ENCODE data around the gene ARHGDIB. TPM values are rescaled to one million over a fixed set of nuclear protein-coding genes. Genes with fewer than 3 reads are reported as not detected.

The ARHGDIB gene
- total RNA-seq, 1 donor, result 759 TPM

GRCh38 chr12:14957551-14958168, 3.7 kb downstream of the ARHGDIB start:
- DNase-seq (ENCODE audit: low read depth in 2 of 3, low spot score in 2 of 3), result no peak

DNA sequence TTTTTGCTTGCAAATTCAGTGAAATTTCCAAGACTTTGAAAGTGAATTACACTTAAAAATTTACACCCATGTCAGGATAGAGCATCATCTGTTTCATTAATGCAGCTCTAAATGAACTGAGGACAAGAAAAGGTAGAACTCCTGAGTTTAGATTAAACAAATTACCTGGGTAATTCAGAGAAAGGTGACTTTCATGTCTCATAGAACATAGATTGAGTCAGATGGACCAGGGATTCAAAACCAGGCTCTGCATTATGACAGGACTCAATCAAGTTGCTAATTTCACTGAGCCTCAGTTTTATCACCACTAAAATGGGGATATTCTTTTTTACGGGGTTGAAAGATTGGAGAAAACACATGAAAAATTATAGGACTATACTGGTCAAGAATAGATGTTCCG, 4.5 kb downstream of the ARHGDIB start:
- no peak for DNase-seq (ENCODE audit: low read depth in 2 of 3, low spot score in 2 of 3)

GRCh38 chr12:14956024-14956891, 5.1 kb downstream of the ARHGDIB start:
- peak in 2 of 3 donors; percentile 50 to 66 for DNase-seq (ENCODE audit: low read depth in 2 of 3, low spot score in 2 of 3)

DNA sequence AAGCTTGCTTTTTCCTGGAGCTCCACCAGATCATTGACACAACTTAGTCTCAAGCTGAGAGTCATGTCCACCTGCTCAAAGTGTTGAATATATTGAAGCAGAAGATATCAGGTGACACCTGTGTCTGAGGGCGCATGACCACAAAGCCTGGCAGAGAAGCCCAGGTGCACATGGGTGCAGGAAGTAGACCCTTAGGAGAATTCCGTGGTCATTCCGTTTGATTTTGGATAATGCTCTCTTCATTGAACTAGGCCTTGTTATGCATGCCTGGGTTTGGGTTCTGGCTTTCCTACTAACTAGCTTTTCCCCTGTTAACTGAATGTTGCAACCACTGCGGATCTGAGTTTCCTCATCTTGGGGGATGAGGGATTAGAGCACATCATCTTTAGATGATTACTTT, 7.1 kb downstream of the ARHGDIB start:
- no peak for DNase-seq (ENCODE audit: low read depth in 2 of 3, low spot score in 2 of 3)

GRCh38 chr12:14953752-14954151, 7.6 kb downstream of the ARHGDIB start:
- no peak for DNase-seq (ENCODE audit: low read depth in 2 of 3, low spot score in 2 of 3)

GRCh38 chr12:14952299-14952921, 9.0 kb downstream of the ARHGDIB start:
- DNase-seq (ENCODE audit: low read depth in 2 of 3, low spot score in 2 of 3), result peak in 2 of 3 donors; percentile 71 to 72

GRCh38 chr12:14951851-14952250, 9.6 kb downstream of the ARHGDIB start:
- no peak for DNase-seq (ENCODE audit: low read depth in 2 of 3, low spot score in 2 of 3)

- DNase-seq (ENCODE audit: low read depth in 2 of 3, low spot score in 2 of 3), result no peak
Measured at GRCh38 chr12:14950982-14951746, 10.2 kb downstream of the ARHGDIB start.

- no peak for DNase-seq (ENCODE audit: low read depth in 2 of 3, low spot score in 2 of 3)
Measured at GRCh38 chr12:14950421-14950820, 11.0 kb downstream of the ARHGDIB start.

GRCh38 chr12:14949631-14950030, 11.8 kb downstream of the ARHGDIB start:
- DNase-seq (ENCODE audit: low read depth in 2 of 3, low spot score in 2 of 3), result no peak

GRCh38 chr12:14948672-14949071, 12.7 kb downstream of the ARHGDIB start:
- peak; percentile 45 to 95 (median 83) for DNase-seq (ENCODE audit: low read depth in 2 of 3, low spot score in 2 of 3)

GRCh38 chr12:14946861-14947260, 14.5 kb downstream of the ARHGDIB start:
- no peak for DNase-seq (ENCODE audit: low read depth in 2 of 3, low spot score in 2 of 3)

DNA sequence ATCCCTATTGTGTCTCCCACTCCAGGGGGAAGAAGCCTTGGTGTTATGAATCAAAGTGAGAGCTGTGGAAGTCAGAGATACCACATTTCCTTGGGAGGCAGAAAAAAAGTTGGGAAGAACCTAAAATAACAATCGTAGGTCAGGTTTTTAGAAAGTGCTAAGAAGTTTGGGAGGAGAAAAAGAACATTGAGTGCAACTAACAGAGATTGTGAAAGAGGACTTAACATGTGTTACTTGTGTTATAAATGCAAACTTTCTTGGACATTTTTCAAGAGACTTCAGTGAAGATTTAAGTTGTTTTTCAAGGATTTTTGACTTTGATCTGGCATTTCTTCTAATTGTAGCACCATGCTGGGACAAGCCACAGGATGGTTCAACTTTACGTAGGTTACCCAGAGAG, 15.2 kb downstream of the ARHGDIB start:
- DNase-seq (ENCODE audit: low read depth in 2 of 3, low spot score in 2 of 3), result no peak

DNA sequence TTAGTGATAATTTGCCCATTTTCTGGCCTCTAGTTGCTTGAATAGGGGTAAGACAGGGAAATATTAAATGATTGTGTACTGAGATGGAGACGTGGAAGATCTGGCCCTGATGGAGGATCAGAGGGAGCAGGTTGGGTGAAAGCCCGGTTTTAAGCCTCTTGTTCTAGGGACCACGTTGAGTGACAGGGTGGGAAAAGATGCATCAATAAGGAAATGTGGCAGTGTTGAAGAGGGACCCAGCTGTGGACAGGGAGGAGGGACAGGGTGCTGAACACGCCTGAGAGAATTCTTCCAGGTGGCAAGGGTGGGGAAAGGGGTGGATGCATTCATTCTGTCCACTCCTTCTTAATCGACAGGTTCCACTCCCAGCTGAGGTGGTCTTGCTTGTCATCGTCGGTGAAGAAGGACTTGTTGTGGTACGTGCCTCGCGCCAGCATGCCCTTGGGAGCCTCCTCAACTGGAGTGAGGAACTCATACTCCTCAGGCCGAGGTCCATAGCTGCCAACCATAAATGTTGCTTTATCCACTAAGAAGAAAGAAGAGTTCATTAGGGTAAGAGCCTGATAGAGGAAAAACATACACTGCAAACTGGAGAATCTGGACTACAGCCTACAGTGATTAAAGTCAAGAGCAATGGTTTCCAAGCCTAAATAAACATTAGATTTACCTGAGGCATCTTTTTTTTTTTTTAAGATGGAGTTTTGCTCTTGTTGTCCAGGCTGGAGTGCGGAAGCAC, 19.0 kb downstream of the ARHGDIB start:
- no peak for DNase-seq (ENCODE audit: low read depth in 2 of 3, low spot score in 2 of 3)

GRCh38 chr12:14941369-14941768, 20.0 kb downstream of the ARHGDIB start:
- DNase-seq (ENCODE audit: low read depth in 2 of 3, low spot score in 2 of 3), result no peak

DNA sequence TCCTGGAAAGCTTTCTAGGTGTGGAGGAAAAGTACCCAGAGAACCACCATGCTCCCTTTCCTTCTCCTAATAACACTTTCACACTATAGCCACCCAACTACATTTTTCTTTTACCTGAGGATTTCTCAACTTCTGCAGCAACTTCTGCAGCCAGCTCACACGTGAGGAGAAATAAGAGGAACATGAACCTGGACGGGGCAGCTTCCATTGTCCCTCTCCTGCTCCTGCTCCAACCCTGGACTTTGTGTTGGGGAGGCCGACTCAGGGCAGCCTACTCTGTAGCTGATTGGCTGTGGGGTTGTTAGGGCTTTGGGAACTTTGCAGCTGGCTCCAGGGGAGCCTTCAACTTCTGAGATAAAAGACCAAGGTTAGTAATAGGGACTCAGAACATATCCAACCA, 23.1 kb downstream of the ARHGDIB start, which contains the start of gene ERP27:
ERP27 (minus strand) TSS at position 237 of the 400 bp plus-strand sequence; CDS start at position 208, 29 bp downstream.
- no peak for DNase-seq (ENCODE audit: low read depth in 2 of 3, low spot score in 2 of 3)

DNA sequence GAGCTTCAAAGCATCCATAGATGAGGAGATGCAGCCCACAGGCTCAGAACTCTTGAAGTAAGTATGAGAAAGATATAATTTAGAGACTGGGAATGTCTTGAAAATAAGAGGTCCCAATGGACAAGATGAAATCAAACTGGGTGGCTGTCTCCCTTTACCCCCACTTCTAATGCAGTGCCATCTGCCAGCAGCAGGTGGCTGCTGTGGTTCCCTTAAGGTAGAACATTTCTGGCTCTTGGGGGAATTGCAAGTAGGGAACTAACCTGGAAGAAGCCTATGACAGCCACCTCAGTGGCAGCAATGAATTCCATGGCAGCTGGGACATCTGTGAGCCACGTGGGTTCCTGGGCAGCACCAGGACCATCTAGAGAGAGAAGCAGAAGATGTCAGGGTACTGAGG, 23.7 kb downstream of the ARHGDIB start:
- peak in 1 of 3 donors; percentile 42 for DNase-seq (ENCODE audit: low read depth in 2 of 3, low spot score in 2 of 3)

DNA sequence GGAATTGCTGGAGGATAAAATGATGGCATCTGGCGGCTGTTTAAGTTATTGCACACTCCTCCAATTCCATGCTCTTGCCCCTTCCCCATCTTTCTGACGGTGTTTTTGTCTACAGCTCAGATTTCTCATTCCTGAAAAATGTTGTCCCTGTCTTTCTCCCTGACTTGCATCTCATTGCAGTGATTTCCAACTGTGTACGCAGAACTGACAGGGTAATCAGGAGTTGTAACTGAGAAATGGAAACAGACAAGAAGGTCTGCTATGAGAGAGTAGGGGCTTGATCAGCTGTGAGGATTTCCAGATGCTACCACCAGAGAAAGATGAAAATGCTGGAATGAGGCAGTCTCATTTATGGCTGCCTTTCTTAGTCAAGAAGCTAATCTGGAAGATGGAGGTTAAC, 24.4 kb downstream of the ARHGDIB start:
- no peak for DNase-seq (ENCODE audit: low read depth in 2 of 3, low spot score in 2 of 3)

GRCh38 chr12:14936224-14936861, 25.1 kb downstream of the ARHGDIB start:
- DNase-seq (ENCODE audit: low read depth in 2 of 3, low spot score in 2 of 3), result no peak

DNA sequence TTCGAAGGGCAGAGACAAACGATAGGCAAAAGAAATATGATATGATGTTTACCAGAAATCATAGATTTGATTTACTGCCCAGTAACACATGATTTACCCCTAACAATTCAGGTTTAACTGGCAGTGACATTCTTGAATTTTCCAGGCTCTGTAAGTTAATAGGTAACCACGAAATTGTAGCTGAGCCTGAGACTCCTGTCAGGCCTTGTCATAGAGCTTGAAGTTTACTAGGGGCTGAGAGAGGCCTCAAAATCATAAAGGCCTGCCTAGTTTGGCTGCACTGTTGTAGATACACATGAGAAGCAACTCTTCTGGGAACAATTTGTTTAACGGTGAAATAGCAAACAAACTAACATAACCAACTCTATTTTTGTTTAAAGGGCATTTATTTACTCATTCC, 26.4 kb downstream of the ARHGDIB start:
- no peak for DNase-seq (ENCODE audit: low read depth in 2 of 3, low spot score in 2 of 3)
